ENCODE results near the gene FHOD3. TPM values are rescaled to one million over a fixed set of nuclear protein-coding genes. Genes with fewer than 3 reads are reported as not detected.

Gene FHOD3
- total RNA-seq, 1 donor = 13.0 TPM

DNA sequence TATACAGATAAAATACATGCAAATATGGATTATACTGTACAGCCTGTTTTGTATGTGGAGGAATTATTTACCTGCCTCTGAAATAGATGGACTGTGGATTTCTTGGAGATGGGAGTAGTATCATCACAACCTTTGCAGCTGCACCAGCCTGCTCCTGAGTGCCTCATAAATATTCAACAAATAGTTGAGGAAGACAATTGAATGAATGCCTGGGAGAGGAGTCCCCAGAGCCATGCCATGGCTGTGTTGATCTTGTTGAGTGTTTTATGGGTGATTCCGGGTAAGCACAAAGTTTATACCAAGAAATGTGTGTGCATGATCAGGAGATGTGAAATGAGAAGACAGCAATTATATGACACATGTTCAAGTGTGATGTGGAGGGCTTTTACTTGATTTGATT is 225.0 kb downstream of the FHOD3 start:
- no peaks in the 10 kb centered on the region for H3K27me3 ChIP-seq (ENCODE audit: insufficient read depth, low read length)
- no peak overlapping the region for H3K4me3 ChIP-seq (ENCODE audit: insufficient read depth, low read length)
- no peak overlapping the region for H3K27ac ChIP-seq (ENCODE audit: low read depth, low read length)
- TF ChIP-seq, protein P1, sequence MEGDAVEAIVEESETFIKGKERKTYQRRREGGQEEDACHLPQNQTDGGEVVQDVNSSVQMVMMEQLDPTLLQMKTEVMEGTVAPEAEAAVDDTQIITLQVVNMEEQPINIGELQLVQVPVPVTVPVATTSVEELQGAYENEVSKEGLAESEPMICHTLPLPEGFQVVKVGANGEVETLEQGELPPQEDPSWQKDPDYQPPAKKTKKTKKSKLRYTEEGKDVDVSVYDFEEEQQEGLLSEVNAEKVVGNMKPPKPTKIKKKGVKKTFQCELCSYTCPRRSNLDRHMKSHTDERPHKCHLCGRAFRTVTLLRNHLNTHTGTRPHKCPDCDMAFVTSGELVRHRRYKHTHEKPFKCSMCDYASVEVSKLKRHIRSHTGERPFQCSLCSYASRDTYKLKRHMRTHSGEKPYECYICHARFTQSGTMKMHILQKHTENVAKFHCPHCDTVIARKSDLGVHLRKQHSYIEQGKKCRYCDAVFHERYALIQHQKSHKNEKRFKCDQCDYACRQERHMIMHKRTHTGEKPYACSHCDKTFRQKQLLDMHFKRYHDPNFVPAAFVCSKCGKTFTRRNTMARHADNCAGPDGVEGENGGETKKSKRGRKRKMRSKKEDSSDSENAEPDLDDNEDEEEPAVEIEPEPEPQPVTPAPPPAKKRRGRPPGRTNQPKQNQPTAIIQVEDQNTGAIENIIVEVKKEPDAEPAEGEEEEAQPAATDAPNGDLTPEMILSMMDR (IDR thresholded peaks at IDR 0.05; ENCODE audit: extremely low read depth, low read depth, low read length) = no peak
- H3K36me3 ChIP-seq (ENCODE audit: insufficient read depth, low read length) = no peaks in the 10 kb centered on the region
- H4K20me1 ChIP-seq (ENCODE audit: insufficient read depth, low read length) = peaks cover 4% of the 10 kb centered on the region
- peaks cover 23% of the 10 kb centered on the region for H3K4me1 ChIP-seq (ENCODE audit: insufficient read depth, low read length)
- no peaks in the 10 kb centered on the region for H3K79me2 ChIP-seq (ENCODE audit: insufficient read depth, low read length)
- no peak for DNase-seq (ENCODE audit: insufficient read length, low spot score, missing footprints)
- H3K4me2 ChIP-seq (ENCODE audit: insufficient read depth, low read length) = no peak overlapping the region
- H3K9me3 ChIP-seq (ENCODE audit: low read depth, low read length) = no peaks in the 10 kb centered on the region
- H2AFZ ChIP-seq (ENCODE audit: low read length) = no peak overlapping the region

DNA sequence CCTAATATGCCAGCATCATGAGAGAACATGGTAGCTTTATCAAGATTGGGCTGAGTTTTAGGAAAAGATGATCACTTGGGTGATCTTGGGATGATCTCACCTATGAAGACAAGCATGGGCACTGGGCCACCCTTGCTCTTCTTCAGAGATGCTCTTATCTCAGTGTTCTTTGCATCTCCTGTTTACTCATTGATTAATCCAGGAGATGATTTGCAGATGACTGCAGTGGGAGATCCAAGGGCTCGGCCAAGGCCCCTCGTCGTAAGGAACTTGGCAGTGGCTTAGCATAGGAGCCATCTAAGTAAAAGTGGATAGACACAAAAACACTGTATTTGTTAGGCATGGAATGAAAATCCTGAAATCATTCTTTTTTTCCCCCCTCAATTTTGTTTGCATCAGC is 228.4 kb downstream of the FHOD3 start:
- TF ChIP-seq, protein P1 (IDR thresholded peaks at IDR 0.05; ENCODE audit: extremely low read depth, low read depth, low read length) = no peak
- DNase-seq (ENCODE audit: insufficient read length, low spot score, missing footprints) = no peak
- Histone ChIP-seq H3K79me2 (ENCODE audit: insufficient read depth, low read length) (no peaks in the 10 kb centered on the region), H3K9me3 (ENCODE audit: low read depth, low read length) (no peaks in the 10 kb centered on the region), H3K4me3 (ENCODE audit: insufficient read depth, low read length) (no peak overlapping the region), H2AFZ (ENCODE audit: low read length) (no peak overlapping the region), H3K4me2 (ENCODE audit: insufficient read depth, low read length) (no peak overlapping the region), H4K20me1 (ENCODE audit: insufficient read depth, low read length) (no peaks in the 10 kb centered on the region), H3K36me3 (ENCODE audit: insufficient read depth, low read length) (no peaks in the 10 kb centered on the region), H3K27ac (ENCODE audit: low read depth, low read length) (no peak overlapping the region), H3K4me1 (ENCODE audit: insufficient read depth, low read length) (peaks cover 8% of the 10 kb centered on the region), H3K27me3 (ENCODE audit: insufficient read depth, low read length) (no peaks in the 10 kb centered on the region)

DNA sequence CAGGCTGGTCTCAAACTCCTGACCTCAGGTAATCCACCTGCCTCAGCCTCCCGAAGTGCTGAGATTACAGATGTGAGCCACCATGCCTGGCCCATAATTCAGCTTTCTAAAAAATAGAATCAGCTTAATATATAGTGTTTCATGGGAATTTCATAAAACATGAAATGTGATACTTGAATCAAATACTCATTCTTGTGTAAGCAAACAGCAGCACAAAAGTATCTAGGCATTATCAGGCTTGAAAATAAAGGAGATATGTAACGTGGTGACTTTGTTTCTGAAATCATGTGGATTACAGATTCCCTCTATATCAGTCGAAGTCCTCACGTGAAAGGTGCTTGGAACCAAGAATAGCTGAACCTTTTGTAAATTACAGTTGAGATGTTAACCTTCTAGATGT is 229.1 kb downstream of the FHOD3 start:
- no peak overlapping the region for H3K4me3 ChIP-seq (ENCODE audit: insufficient read depth, low read length)
- H3K36me3 ChIP-seq (ENCODE audit: insufficient read depth, low read length) = no peaks in the 10 kb centered on the region
- TF ChIP-seq, protein P1 (IDR thresholded peaks at IDR 0.05; ENCODE audit: extremely low read depth, low read depth, low read length) = no peak
- H3K4me2 ChIP-seq (ENCODE audit: insufficient read depth, low read length) = no peak overlapping the region
- no peaks in the 10 kb centered on the region for H4K20me1 ChIP-seq (ENCODE audit: insufficient read depth, low read length)
- no peak overlapping the region for H2AFZ ChIP-seq (ENCODE audit: low read length)
- H3K4me1 ChIP-seq (ENCODE audit: insufficient read depth, low read length) = peaks cover 8% of the 10 kb centered on the region
- no peaks in the 10 kb centered on the region for H3K9me3 ChIP-seq (ENCODE audit: low read depth, low read length)
- no peak for DNase-seq (ENCODE audit: insufficient read length, low spot score, missing footprints)
- no peaks in the 10 kb centered on the region for H3K79me2 ChIP-seq (ENCODE audit: insufficient read depth, low read length)
- no peak overlapping the region for H3K27ac ChIP-seq (ENCODE audit: low read depth, low read length)
- no peaks in the 10 kb centered on the region for H3K27me3 ChIP-seq (ENCODE audit: insufficient read depth, low read length)

DNA sequence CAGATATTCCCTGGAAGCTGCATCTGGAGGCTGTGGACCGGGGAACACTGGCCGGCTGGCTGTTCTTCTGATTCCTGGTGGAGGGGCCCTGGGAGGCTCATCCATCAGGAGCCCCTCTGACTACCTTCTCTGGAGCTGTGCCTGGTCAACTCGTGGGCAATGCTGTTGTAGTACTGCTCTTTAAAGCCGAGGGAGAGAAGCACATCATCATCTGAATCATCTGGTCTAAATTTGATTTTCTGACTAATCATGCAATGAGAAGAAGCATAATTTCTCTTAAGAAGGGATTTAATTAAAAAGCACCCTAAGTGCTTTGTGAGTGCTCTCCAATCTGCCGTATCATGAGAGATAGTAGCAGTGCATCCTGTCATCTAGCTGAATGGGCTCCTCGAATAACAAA is 229.5 kb downstream of the FHOD3 start:
- Histone ChIP-seq H3K27ac (ENCODE audit: low read depth, low read length) (no peak overlapping the region), H3K4me3 (ENCODE audit: insufficient read depth, low read length) (no peak overlapping the region), H2AFZ (ENCODE audit: low read length) (no peak overlapping the region), H3K4me2 (ENCODE audit: insufficient read depth, low read length) (no peak overlapping the region), H3K9me3 (ENCODE audit: low read depth, low read length) (no peaks in the 10 kb centered on the region), H3K36me3 (ENCODE audit: insufficient read depth, low read length) (no peaks in the 10 kb centered on the region), H3K79me2 (ENCODE audit: insufficient read depth, low read length) (no peaks in the 10 kb centered on the region), H3K27me3 (ENCODE audit: insufficient read depth, low read length) (no peaks in the 10 kb centered on the region), H4K20me1 (ENCODE audit: insufficient read depth, low read length) (no peaks in the 10 kb centered on the region), H3K4me1 (ENCODE audit: insufficient read depth, low read length) (peaks cover 9% of the 10 kb centered on the region)
- DNase-seq (ENCODE audit: insufficient read length, low spot score, missing footprints) = peak; percentile 73
- TF ChIP-seq, protein P1 (IDR thresholded peaks at IDR 0.05; ENCODE audit: extremely low read depth, low read depth, low read length) = no peak
